Psoas muscle (tissue), 8 donors: ENCODE data around the gene ZCCHC3. TPM values are rescaled to one million over a fixed set of nuclear protein-coding genes. Genes with fewer than 3 reads are reported as not detected.
A peak's percentile ranks its signal among the peaks of the same experiment; 100 is the strongest.
"Not testable (repeated sequence)": the region's sequence is repeated elsewhere in the genome, so short reads cannot be mapped to it uniquely, and the experiment has no call there.

Experiments used
- ATAC-seq, 4 donors: fragments of 200-7000 bp; cut with Tn5 transposase; one replicate each; pipeline ENCODE4 v1.9.1; 2020; ENCODE audit warnings: moderate library complexity in 3 of 4, mild to moderate bottlenecking in 2 of 4
- DNase-seq, 2 donors: peaks; one replicate each; pipeline ENCODE4 v3.0.0-alpha.2; 2020
- H3K27ac ChIP-seq: fragments of 200-600 bp; one replicate; pipeline ENCODE4 v1.8.0; 2022
- H3K27me3 ChIP-seq, 3 donors: fragments of 200-600 bp in 1 of 3; one replicate each; pipeline versions ENCODE4 v1.6.1 to v1.8.0; 2013 to 2022; ENCODE audit warnings: low read length in 2 of 3, mild to moderate bottlenecking in 2 of 3, moderate library complexity in 1 of 3; ENCODE audit not compliant: insufficient read depth in 3 of 3
- H3K36me3 ChIP-seq, 2 donors: fragments of 200-600 bp in 1 of 2; one replicate each; pipeline versions ENCODE4 v1.6.1 to v1.8.0; 2013 to 2022; ENCODE audit warnings: low read depth in 1 of 2, mild to moderate bottlenecking in 1 of 2, moderate library complexity in 1 of 2; ENCODE audit not compliant: insufficient read depth in 1 of 2
- H3K4me1 ChIP-seq: fragments of 200-600 bp; one replicate; pipeline ENCODE4 v1.8.0; 2022
- H3K4me3 ChIP-seq: fragments of 200-600 bp; one replicate; pipeline ENCODE4 v1.8.0; 2022; ENCODE audit warnings: mild to moderate bottlenecking
- H3K9me3 ChIP-seq: fragments of 200-600 bp; one replicate; pipeline ENCODE4 v1.8.0; 2022
- WGBS, 3 donors: extraction: QIAGEN DNeasy Blood & Tissue Kit; methylation state at CpG; one replicate each; pipeline versions ENCODE4 v1.1.6 to v1.1.7; 2013; 5-methylcytosine and 5-hydroxymethylcytosine counted together
- intact Hi-C, 2 donors: fragments of 100-400 bp; cut with DNase I; formaldehyde crosslinking; loops; one replicate each; pipeline versions ENCODE4 v1.11.0 to v1.14.2; 2022
- long read RNA-seq, 2 donors: library from polyadenylated mRNA; unstranded; transcript quantifications; one replicate each; pipeline ENCODE4 v2.0.0, GENCODE V29; 2021
- polyA plus RNA-seq, 3 donors: library from polyadenylated mRNA; stranded (reverse); fragments of 200-250 nt; gene quantifications; one replicate each; pipeline ENCODE4 v1.2.3, GENCODE V29; 2013
- total RNA-seq, 4 donors: library from RNA; stranded (reverse); fragmentation: NEBNext Ultra II Directional in 2 of 4; extraction: Animal tissue kit (Norgen Biotek cat#: 25700) in 2 of 4; gene quantifications; one replicate each; pipeline versions ENCODE4 v1.2.1 to v1.2.4, GENCODE V29; 2021 to 2023
- TF ChIP-seq, protein P1 (sequence below): fragments of 200-600 bp; IDR thresholded peaks from one replicate; pipeline ENCODE4 v1.8.0; 2022; ENCODE audit warnings: antibody characterized with exemption
- donor health status: healthy with polysubstance abuse.
- donor health status: DM: no; HTN: no; CAD: no; lungs with moderate emphysema.
- donor health status: Bipolar disorder and iron deficiency.
- donor health status: healthy.
- donor health status: DM: yes; HTN: yes; CAD: no.
- donor health status: DM: no; HTN: no; CAD: no.
- donor health status: DM: no; HTN: no; CAD: no.
- donor health status: DM: yes; HTN: yes; CAD: no.

The ZCCHC3 gene
- 10 to 100 TPM in 1 of 4 donors, 1 to 10 TPM in 3; 9.3 to 10.2 (median 9.5) TPM for total RNA-seq
- polyA plus RNA-seq = 1 to 10 TPM; 6.8 to 8.4 (median 7.9) TPM
- long read RNA-seq, donor 1, transcript ZCCHC3-201 (1 exons, 3,354 nt) = major isoform, 15 of 15 reads
- long read RNA-seq, donor 1, partial matches to known transcripts = 0 of 15 reads
- long read RNA-seq, donor 1, other reads (novel, unspliced or antisense) = 0 of 15 reads
- long read RNA-seq, donor 2, transcript ZCCHC3-201 (1 exons, 3,354 nt) = major isoform, 40 of 40 reads
- long read RNA-seq, donor 2, partial matches to known transcripts = 0 of 40 reads
- long read RNA-seq, donor 2, other reads (novel, unspliced or antisense) = 0 of 40 reads

DNA sequence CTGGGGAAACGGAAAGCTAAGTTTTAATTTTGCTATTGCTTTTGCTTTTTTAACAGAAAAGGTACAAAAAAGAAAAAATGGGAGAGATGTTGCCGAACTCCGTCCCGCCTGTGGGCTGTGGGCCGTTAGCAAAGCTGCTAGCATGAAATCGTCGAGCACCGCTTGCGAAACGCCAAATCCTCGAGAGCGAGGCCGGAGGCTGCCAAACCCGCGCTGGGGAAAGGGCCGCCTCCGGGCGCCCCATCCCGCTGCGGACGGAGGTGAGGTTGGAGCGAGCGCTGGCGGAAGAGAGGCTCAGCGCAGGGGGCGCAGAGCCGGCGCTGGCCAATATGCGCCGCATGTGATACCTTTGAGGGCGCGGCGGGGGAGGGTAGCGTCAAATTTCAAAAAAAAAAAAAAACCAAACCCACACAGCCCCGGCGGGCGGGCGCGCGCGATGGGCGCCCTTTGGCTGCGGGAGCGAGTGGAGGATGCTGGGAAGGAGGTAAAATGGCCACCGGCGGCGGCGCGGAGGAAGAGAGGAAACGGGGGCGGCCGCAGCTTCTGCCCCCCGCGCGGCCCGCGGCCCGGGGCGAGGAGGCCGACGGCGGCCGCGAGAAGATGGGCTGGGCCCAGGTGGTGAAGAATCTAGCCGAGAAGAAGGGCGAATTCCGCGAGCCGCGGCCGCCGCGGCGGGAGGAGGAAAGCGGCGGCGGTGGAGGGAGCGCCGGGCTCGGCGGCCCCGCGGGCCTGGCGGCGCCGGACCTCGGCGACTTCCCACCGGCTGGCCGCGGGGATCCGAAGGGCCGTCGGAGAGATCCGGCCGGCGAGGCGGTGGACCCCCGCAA lies at the start of gene ZCCHC3:
Gene ZCCHC3, plus strand, starts transcription at position 473 of the 827 bp plus-strand sequence. Its CDS starts 17 bp downstream, at position 490.
- ATAC-seq (peak; percentile 86 to 92 (median 88)), DNase-seq (peak; percentile 92 to 95)
- peaks cover 33% of the 10 kb centered on the region for H3K4me1 ChIP-seq
- WGBS, 3 donors = 0% methylated on average over 51 to 99 of the region's 99 CpGs
- peak within 1 kb of the TSS; percentile 99 for H3K4me3 ChIP-seq
- H3K27me3 ChIP-seq = no peaks in the 10 kb centered on the region
- TF ChIP-seq, protein P1, sequence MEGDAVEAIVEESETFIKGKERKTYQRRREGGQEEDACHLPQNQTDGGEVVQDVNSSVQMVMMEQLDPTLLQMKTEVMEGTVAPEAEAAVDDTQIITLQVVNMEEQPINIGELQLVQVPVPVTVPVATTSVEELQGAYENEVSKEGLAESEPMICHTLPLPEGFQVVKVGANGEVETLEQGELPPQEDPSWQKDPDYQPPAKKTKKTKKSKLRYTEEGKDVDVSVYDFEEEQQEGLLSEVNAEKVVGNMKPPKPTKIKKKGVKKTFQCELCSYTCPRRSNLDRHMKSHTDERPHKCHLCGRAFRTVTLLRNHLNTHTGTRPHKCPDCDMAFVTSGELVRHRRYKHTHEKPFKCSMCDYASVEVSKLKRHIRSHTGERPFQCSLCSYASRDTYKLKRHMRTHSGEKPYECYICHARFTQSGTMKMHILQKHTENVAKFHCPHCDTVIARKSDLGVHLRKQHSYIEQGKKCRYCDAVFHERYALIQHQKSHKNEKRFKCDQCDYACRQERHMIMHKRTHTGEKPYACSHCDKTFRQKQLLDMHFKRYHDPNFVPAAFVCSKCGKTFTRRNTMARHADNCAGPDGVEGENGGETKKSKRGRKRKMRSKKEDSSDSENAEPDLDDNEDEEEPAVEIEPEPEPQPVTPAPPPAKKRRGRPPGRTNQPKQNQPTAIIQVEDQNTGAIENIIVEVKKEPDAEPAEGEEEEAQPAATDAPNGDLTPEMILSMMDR = peak; percentile 21
- H3K9me3 ChIP-seq = no peaks in the 10 kb centered on the region
- intact Hi-C loops = loop anchor here in 1 of 2 donors (1.0 kb wide), 1 partner anchor 27 kb away; no protein-coding TSS in a partner anchor
- H3K36me3 ChIP-seq = peaks cover 0 to 2% of the 10 kb centered on the region in 2 donors
- H3K27ac ChIP-seq = peak within 1 kb of the TSS; percentile 96

DNA sequence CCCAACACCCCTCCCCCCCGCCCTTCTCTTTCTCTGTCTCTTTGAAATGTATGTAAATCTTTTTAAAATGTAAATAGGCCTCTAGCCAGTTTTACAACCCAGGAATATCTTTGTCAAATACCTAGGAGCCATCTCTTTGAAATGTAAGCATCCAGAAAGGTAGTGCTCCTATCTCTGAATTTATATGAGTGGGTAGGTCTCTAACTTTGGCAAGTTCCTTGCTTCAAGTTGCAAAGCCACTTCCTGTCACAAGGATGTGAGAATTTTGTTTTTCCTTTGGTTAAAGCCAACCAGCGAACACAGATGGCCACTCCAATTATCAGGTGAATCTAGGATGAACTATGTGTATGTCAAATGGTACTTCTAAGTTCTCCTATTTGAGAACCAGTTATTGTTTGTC lies 46.0 kb upstream of the ZCCHC3 start:
- H3K27me3 ChIP-seq = peaks cover 0 to 4% (median 0%) of the 10 kb centered on the region in 3 donors
- WGBS, 3 donors = 29 to 41% (median 40%) methylated on average over 2 of the region's 2 CpGs
- no peaks in the 10 kb centered on the region for H3K9me3 ChIP-seq
- TF ChIP-seq, protein P1 = no peak
- no peak overlapping the region for H3K27ac ChIP-seq
- ATAC-seq = no peak
- no peaks in the 10 kb centered on the region for H3K36me3 ChIP-seq
- no peaks in the 10 kb centered on the region for H3K4me1 ChIP-seq
- intact Hi-C loops = no loop called here
- no peak for DNase-seq
- H3K4me3 ChIP-seq = no peak overlapping the region

GRCh38 chr20:252801-253200 lies 44.6 kb upstream of the ZCCHC3 start:
- no peak overlapping the region for H3K27ac ChIP-seq
- H3K36me3 ChIP-seq = no peaks in the 10 kb centered on the region
- intact Hi-C loops = no loop called here
- no peak for ATAC-seq
- TF ChIP-seq, protein P1 = no peak
- 78 to 91% (median 80%) methylated on average over 2 of the region's 2 CpGs for WGBS, 3 donors
- no peaks in the 10 kb centered on the region for H3K9me3 ChIP-seq
- H3K27me3 ChIP-seq = peaks cover 0 to 4% (median 0%) of the 10 kb centered on the region in 3 donors
- no peaks in the 10 kb centered on the region for H3K4me1 ChIP-seq
- DNase-seq = no peak
- H3K4me3 ChIP-seq = no peak overlapping the region

DNA sequence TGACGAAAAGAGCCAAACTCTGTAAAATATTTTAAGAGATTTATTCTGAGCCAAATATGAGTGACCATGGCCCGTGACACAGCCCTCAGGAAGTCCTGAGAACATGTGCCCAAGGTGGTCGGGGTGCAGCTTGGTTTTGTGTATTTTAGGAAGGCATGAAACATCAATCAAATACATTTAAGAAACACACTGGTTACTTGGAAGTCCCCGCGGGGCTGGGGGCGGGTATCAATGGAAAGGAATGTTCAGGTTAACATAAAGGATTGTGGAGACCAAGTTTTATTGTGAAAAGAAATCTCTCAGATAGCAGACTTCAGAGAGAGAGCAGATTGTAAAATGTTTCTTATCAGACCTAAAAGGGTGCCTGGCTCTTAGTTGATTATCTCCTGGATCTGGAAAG lies 43.9 kb upstream of the ZCCHC3 start:
- DNase-seq, H3K27me3 ChIP-seq, ATAC-seq, intact Hi-C loops, H3K9me3 ChIP-seq, H3K36me3 ChIP-seq, H3K4me1 ChIP-seq, H3K4me3 ChIP-seq, H3K27ac ChIP-seq: not testable (repeated sequence)
- 43 to 53% (median 46%) methylated on average over 6 of the region's 6 CpGs for WGBS, 3 donors

DNA sequence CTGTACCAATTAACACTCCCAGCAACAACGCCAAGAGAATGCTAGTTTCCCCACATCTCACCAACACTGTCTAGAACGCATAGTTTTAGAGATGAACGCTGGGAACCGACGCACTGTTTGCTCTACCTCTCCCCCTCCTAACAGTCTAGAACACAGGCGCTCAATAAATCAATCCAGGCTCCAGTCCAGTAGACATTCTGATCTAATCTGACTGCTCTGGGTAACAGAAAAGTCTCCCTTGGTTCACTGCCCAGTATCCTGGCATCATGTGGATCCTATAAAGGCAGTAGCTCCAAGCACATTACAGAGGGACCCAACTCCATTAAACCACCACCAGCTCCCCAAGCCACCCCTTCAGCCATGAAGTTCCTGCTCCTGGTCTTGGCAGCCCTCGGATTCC lies 40.0 kb upstream of the ZCCHC3 start, which contains the start of gene DEFB132:
Gene DEFB132, plus strand, starts transcription at position 306 of the 400 bp plus-strand sequence. Its CDS starts 55 bp downstream, at position 361.
- Histone ChIP-seq H3K36me3 (no peaks in the 10 kb centered on the region), H3K27ac (no peak within 1 kb of the TSS), H3K4me1 (no peaks in the 10 kb centered on the region), H3K9me3 (no peaks in the 10 kb centered on the region), H3K4me3 (no peak within 1 kb of the TSS), H3K27me3 (peaks cover 0 to 4% (median 0%) of the 10 kb centered on the region in 3 donors)
- WGBS, 3 donors = 74 to 76% (median 75%) methylated on average over 7 of the region's 7 CpGs
- TF ChIP-seq, protein P1 = no peak
- DNase-seq (no peak), ATAC-seq (no peak)
- intact Hi-C loops = no loop called here
